Transverse colon (tissue), 4 donors: ENCODE results near the gene NRN1.

ENCODE experiments used
- CTCF ChIP-seq, 5 experiments: fragments of 200-600 bp in 3 of 5; fragments of 450-650 bp in 2 of 5; sonication (generic) in 3 of 5; IDR thresholded peaks; 1 replicate in 2 of 5; 2 replicates in 3 of 5; pipeline ENCODE4 v1.5.1; 2016 to 2017; ENCODE audit warnings: antibody characterized with exemption in 5 of 5, inconsistent platforms in 3 of 5, mild to moderate bottlenecking in 2 of 5, moderate library complexity in 1 of 5
- POLR2A ChIP-seq: fragments of 450-650 bp; IDR thresholded peaks from one replicate; pipeline ENCODE4 v1.6.1; 2016; ENCODE audit warnings: antibody characterized with exemption, mild to moderate bottlenecking, moderate library complexity
- POLR2AphosphoS5 ChIP-seq, 3 donors: sonication (generic); formaldehyde crosslinking; IDR thresholded peaks; one replicate each; pipeline ENCODE4 v1.6.1; 2016; ENCODE audit warnings: antibody characterized with exemption in 3 of 3

DNA sequence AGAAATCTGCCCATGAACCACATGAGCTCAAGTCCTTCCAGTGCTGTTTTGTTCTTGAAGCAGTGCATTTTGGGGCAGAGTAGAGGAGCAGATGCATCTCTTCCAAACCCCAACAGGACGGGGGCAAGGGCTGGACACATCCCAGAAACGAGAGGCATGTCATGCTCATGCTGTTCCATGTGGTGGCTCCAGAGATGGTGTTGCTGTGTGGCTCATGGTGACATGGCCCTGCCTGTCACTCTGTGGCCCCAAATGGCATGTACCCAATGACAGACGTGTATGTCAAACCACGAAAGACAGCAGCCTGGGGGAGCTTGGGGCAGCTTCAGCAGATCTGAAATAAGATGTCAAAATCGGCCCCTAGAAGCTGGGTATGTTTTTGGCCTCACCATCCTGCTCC, 46.3 kb downstream of the NRN1 start:
- TF ChIP-seq POLR2A (no peak), CTCF (IDR thresholded peaks at IDR 0.05) (no peak), POLR2AphosphoS5 (IDR thresholded peaks at IDR 0.05) (no peak)
